Activated CD8-positive, alpha-beta T cell treated with anti-CD3 and anti-CD28 coated beads for 36 hours (primary cell): ENCODE results near the gene LIMS1. TPM values are rescaled to one million over a fixed set of nuclear protein-coding genes. Genes with fewer than 3 reads are reported as not detected.
"Not testable (repeated sequence)": the region's sequence is repeated elsewhere in the genome, so short reads cannot be mapped to it uniquely, and the experiment has no call there.

Experiments used
- ATAC-seq: fragments of 200-7000 bp; cut with Tn5 transposase; one replicate; pipeline ENCODE4 v1.10.0; 2021; ENCODE audit warnings: mild to moderate bottlenecking, moderate library complexity
- CTCF ChIA-PET: fragments of 350-600 bp; sonication (Branson Sonifier 250); formaldehyde crosslinking; loops from one replicate; lab custom pipeline; 2021; ENCODE audit warnings: antibody characterized with exemption; lab: Charles Lee
- POLR2A ChIA-PET: fragments of 350-600 bp; sonication (Branson Sonifier 250); formaldehyde crosslinking; loops from one replicate; lab custom pipeline; 2021; ENCODE audit warnings: antibody characterized with exemption; lab: Charles Lee
- DNase-seq: peaks from one replicate; pipeline ENCODE4 v3.0.0-alpha.2; 2020
- H3K27ac Mint-ChIP-seq: one replicate; pipeline ENCODE4 v1.8.0; 2021; ENCODE audit warnings: mild to moderate bottlenecking, mixed read lengths
- H3K27me3 Mint-ChIP-seq: one replicate; pipeline ENCODE4 v1.8.0; 2021; ENCODE audit warnings: mixed read lengths
- H3K36me3 Mint-ChIP-seq: one replicate; pipeline ENCODE4 v1.8.0; 2021; ENCODE audit warnings: low read depth, mixed read lengths
- H3K4me1 Mint-ChIP-seq: one replicate; pipeline ENCODE4 v1.8.0; 2021; ENCODE audit warnings: low read depth, mixed read lengths
- H3K4me3 Mint-ChIP-seq: one replicate; pipeline ENCODE4 v1.8.0; 2021; ENCODE audit warnings: mild to moderate bottlenecking, moderate library complexity, mixed read lengths
- H3K9me3 Mint-ChIP-seq: one replicate; pipeline ENCODE4 v1.8.0; 2021; ENCODE audit warnings: mixed read lengths
- intact Hi-C: fragments of 100-400 bp; cut with micrococcal nuclease; formaldehyde crosslinking; loops from one replicate; pipeline ENCODE4 v1.10.0; 2022
- total RNA-seq, 2 experiments: library from RNA; stranded (reverse); gene quantifications; one replicate each; pipeline ENCODE4 v1.2.3, GENCODE V29; 2021
- TF ChIP-seq, protein P1 (sequence below): fragments of 200-600 bp; IDR thresholded peaks from one replicate; pipeline ENCODE4 v1.8.0; 2022; ENCODE audit warnings: antibody characterized with exemption, mild to moderate bottlenecking

Gene LIMS1
- total RNA-seq, 2 experiments from 2014 or later = 48.1 to 51.7 TPM

DNA sequence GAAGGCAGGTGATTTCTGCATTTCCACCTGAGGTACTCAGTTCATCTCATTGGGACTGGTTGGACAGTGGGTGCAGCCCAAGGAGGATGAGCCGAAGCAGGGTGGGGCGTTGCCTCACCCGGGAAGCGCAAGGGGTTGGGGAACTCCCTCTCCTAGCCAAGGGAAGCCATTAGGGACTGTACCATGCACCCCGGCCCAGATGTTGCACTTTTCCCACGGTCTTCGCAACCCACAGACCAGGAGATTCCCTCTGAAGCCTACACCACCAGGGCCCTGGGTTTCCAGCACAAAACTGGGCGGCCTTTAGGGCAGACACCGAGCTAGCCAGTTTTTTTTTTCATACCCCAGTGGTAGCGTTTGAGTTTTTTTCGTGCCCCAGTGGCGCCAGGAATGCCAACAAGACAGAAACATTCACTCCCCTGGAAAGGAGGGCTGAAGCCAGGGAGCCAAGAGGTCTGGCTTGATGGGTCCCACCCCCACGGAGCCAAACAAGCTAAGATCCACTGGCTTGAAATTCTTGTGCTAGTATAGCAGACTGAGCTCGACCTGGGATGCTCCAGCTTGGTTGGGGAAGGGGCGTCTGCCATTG lies 109.1 kb downstream of the LIMS1 start:
- ChIA-PET CTCF (interaction anchor here (1.9 kb wide), 1 partner anchor 38 kb away, joined by 6 read pairs; no protein-coding TSS in a partner anchor), POLR2A (no interaction called here)
- TF ChIP-seq, protein P1, sequence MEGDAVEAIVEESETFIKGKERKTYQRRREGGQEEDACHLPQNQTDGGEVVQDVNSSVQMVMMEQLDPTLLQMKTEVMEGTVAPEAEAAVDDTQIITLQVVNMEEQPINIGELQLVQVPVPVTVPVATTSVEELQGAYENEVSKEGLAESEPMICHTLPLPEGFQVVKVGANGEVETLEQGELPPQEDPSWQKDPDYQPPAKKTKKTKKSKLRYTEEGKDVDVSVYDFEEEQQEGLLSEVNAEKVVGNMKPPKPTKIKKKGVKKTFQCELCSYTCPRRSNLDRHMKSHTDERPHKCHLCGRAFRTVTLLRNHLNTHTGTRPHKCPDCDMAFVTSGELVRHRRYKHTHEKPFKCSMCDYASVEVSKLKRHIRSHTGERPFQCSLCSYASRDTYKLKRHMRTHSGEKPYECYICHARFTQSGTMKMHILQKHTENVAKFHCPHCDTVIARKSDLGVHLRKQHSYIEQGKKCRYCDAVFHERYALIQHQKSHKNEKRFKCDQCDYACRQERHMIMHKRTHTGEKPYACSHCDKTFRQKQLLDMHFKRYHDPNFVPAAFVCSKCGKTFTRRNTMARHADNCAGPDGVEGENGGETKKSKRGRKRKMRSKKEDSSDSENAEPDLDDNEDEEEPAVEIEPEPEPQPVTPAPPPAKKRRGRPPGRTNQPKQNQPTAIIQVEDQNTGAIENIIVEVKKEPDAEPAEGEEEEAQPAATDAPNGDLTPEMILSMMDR = no peak
- no peak overlapping the region for H3K4me3 Mint-ChIP-seq
- no peak for ATAC-seq
- H3K36me3 Mint-ChIP-seq = peaks cover 11% of the 10 kb centered on the region
- no peak overlapping the region for H3K27ac Mint-ChIP-seq
- H3K27me3 Mint-ChIP-seq = no peaks in the 10 kb centered on the region
- H3K4me1 Mint-ChIP-seq = peaks cover 21% of the 10 kb centered on the region
- no peak for DNase-seq
- peaks cover 3% of the 10 kb centered on the region for H3K9me3 Mint-ChIP-seq
- intact Hi-C loops = no loop called here

DNA sequence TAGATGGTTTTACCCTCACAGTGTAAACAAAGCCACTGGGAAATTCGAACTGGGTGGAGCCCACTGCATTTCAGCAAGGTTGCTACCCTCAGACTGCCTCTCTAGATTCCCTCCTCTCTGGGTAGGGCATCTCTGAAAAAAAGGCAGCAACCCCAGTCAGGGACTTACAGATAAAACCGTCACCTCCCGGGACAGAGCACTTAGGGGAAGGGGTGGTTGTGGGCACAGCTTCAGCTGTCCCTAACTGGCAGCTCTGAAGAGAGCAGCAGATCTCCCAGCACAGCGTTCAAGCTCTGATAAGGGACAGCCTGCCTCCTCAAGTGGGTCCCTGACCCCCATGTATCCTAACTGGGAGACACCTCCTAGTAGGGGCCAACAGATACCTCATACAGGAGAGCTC lies 109.6 kb downstream of the LIMS1 start:
- DNase-seq, H3K27ac Mint-ChIP-seq, H3K9me3 Mint-ChIP-seq, CTCF ChIA-PET, ATAC-seq, H3K4me3 Mint-ChIP-seq, H3K27me3 Mint-ChIP-seq, intact Hi-C loops, POLR2A ChIA-PET: not testable (repeated sequence)
- H3K36me3 Mint-ChIP-seq = peaks cover 11% of the 10 kb centered on the region
- H3K4me1 Mint-ChIP-seq = peaks cover 26% of the 10 kb centered on the region

DNA sequence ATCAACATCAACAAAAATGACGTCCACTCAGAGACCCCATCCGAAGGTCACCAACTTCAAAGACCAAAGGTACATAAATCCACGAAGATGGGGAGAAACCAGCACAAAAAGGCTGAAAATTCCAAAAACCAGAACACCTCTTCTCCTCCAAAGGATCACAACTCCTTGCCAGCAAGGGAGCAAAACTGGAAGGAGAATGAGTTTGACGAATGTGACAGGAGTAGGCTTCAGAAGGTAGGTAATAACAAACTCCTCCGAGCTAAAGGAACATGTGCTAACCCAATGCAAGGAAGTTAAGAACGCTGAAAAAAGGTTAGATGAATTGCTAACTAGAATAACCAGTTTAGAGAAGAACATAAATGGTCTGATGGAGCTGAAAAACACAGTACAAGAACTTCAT lies 110.2 kb downstream of the LIMS1 start:
- DNase-seq, ATAC-seq, H3K4me3 Mint-ChIP-seq, POLR2A ChIA-PET, H3K9me3 Mint-ChIP-seq, intact Hi-C loops, H3K27ac Mint-ChIP-seq, CTCF ChIA-PET, H3K27me3 Mint-ChIP-seq: not testable (repeated sequence)
- Mint-ChIP-seq H3K4me1 (peaks cover 31% of the 10 kb centered on the region), H3K36me3 (peaks cover 11% of the 10 kb centered on the region)

GRCh38 chr2:108648796-108649195 lies 114.5 kb downstream of the LIMS1 start:
- H3K27ac Mint-ChIP-seq, intact Hi-C loops: not testable (repeated sequence)
- POLR2A ChIA-PET = interaction anchor here (0.6 kb wide), 1 partner anchor 314 kb away, joined by 3 read pairs; no protein-coding TSS in a partner anchor

GRCh38 chr2:108650465-108650864 lies 116.2 kb downstream of the LIMS1 start:
- H3K27me3 Mint-ChIP-seq, H3K9me3 Mint-ChIP-seq, ATAC-seq, H3K36me3 Mint-ChIP-seq, H3K27ac Mint-ChIP-seq, intact Hi-C loops, H3K4me3 Mint-ChIP-seq, POLR2A ChIA-PET, DNase-seq: not testable (repeated sequence)
- H3K4me1 Mint-ChIP-seq = peaks cover 32% of the 10 kb centered on the region
- CTCF ChIA-PET = interaction anchor here (1.0 kb wide), 2 partner anchors 14 to 15 kb away, joined by 3 to 4 read pairs; no protein-coding TSS in a partner anchor

More at GRCh38 chr2:108648796-108649195, 114.5 kb downstream of the LIMS1 start:
- H3K36me3 Mint-ChIP-seq = peaks cover 13% of the 10 kb centered on the region
- H3K9me3 Mint-ChIP-seq, H3K27me3 Mint-ChIP-seq, H3K4me3 Mint-ChIP-seq, ATAC-seq, DNase-seq: not testable (repeated sequence)
- peaks cover 29% of the 10 kb centered on the region for H3K4me1 Mint-ChIP-seq
- CTCF ChIA-PET = interaction anchor here (1.3 to 2.8 kb wide), 2 partner anchors 12 to 28 kb away, joined by 3 to 27 read pairs; no protein-coding TSS in a partner anchor

DNA sequence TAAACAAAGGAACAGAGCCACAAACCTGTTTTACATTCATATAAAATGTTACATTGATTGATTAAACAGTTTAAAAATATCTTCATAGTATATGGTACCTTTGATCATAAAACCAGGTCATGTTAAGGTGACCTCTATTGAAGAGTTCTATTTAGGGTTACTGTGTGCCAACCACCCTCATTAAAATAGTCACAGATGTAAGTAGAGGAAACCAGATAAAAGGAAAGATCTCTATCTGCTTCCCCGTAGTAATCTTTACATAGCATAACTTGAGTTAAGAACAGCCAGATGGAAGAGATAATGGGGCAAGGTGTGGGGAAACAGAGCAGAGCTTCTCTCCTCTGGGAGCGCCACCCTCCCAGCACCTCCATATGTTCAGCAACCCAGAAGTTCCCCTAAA lies 117.2 kb downstream of the LIMS1 start:
- H3K36me3 Mint-ChIP-seq, POLR2A ChIA-PET, CTCF ChIA-PET, H3K9me3 Mint-ChIP-seq, intact Hi-C loops, H3K4me3 Mint-ChIP-seq, H3K27me3 Mint-ChIP-seq, ATAC-seq, DNase-seq: not testable (repeated sequence)
- peak overlapping the region; percentile 70 for H3K27ac Mint-ChIP-seq
- peaks cover 32% of the 10 kb centered on the region for H3K4me1 Mint-ChIP-seq

DNA sequence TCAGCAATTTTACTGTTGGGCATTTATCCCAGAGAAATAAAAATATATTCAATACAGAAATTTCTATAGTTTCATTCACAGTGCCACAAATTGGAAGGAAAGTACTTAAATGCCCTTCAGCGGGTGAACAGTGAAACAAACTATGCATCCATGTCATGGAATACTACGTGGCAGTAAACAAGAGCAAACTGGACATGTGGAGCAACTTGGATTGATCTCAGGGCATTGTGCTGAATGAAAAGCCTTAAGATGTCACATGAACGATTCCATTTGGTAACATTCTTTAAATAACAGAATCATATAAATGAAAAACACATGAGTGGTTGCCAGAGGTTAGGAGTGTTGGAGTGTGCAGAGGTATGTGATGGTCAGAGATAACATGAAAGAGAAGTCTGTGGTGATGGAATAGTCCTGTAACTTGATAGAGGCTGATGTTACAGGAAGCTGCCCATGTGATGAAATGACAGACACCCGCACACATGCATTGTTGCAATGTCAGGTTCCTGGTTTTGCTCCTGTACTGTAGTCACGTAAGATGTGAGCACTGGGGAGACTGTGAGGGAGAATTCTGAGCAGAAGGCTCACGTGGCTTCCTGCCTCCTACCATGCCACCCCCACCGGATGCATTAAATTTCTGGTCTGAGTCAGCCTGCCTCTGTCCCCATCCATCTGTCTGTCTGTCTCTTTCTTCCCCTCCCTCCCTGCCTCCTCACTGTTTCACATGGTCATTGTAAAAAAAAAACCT lies 118.1 kb downstream of the LIMS1 start:
- H3K36me3 Mint-ChIP-seq, H3K9me3 Mint-ChIP-seq, intact Hi-C loops, H3K27me3 Mint-ChIP-seq, CTCF ChIA-PET, POLR2A ChIA-PET: not testable (repeated sequence)
- H3K4me1 Mint-ChIP-seq = peaks cover 32% of the 10 kb centered on the region
- ATAC-seq = peak; percentile 98
- H3K4me3 Mint-ChIP-seq = peak overlapping the region; percentile 68
- H3K27ac Mint-ChIP-seq = peak overlapping the region; percentile 94
- peak; percentile 76 for DNase-seq

DNA sequence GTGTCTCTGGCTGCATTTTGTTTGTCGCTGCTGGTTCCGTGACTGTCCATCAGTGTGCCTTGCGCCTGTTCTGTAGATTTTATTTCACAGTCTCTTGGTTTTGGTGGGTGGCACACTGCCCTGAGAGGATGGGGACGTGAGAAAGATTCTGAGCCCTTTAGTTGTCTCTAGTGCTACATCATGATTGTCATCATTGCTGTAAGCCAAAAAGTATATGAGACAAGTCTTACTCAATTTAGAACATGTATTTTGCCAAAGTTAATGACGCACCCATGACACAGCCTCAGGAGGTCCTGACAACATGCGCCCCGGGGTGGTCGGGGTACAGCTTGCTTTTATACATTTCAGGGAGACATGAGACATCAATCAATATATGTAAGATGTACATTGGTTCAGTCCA lies 119.2 kb downstream of the LIMS1 start:
- H3K4me1 Mint-ChIP-seq = peaks cover 30% of the 10 kb centered on the region
- H3K36me3 Mint-ChIP-seq, H3K4me3 Mint-ChIP-seq, H3K9me3 Mint-ChIP-seq, intact Hi-C loops, H3K27ac Mint-ChIP-seq, CTCF ChIA-PET, ATAC-seq, H3K27me3 Mint-ChIP-seq, POLR2A ChIA-PET, DNase-seq: not testable (repeated sequence)

- CTCF ChIA-PET, H3K27me3 Mint-ChIP-seq, ATAC-seq, H3K36me3 Mint-ChIP-seq, H3K9me3 Mint-ChIP-seq, H3K4me3 Mint-ChIP-seq, DNase-seq, intact Hi-C loops, POLR2A ChIA-PET: not testable (repeated sequence)
- Mint-ChIP-seq H3K4me1 (peaks cover 26% of the 10 kb centered on the region), H3K27ac (peak overlapping the region; percentile 74)
These were observed 119.6 kb downstream of the LIMS1 start for GRCh38 chr2:108653849-108654248.

DNA sequence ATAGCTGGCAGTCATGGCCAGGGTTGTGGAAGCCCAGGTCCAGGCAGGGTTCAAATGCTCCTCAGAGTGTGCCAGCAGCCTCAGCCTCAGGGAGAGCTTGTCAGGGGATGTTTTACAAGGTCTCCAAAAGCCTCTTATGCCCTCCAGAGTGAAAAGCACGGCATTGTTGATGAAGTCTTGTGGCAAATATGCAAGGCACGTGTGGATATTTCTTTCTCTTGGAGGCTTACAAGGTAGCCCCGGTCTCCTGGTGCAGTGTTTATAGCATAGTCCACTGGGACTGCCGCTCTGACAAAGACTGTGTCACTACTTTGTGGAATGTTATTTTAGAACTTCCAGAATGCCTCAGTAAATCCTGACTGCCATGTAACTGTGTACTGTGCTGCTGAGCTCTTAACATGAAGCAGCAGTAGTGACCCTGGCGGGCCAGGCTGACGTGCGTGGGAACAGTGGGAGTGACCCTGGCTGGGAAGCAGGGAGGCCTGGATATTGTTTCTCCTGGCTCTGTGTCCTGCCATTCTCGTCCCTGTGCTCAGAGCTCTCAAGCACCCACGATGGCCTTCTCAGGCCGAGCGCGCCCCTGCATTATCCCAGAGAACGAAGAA lies 120.4 kb downstream of the LIMS1 start:
- DNase-seq, H3K36me3 Mint-ChIP-seq, intact Hi-C loops, H3K27ac Mint-ChIP-seq, POLR2A ChIA-PET, ATAC-seq, CTCF ChIA-PET, H3K27me3 Mint-ChIP-seq, H3K4me3 Mint-ChIP-seq, H3K9me3 Mint-ChIP-seq: not testable (repeated sequence)
- peaks cover 21% of the 10 kb centered on the region for H3K4me1 Mint-ChIP-seq
